Measurements from ENCODE around the gene SEC22C. TPM values are rescaled to one million over a fixed set of nuclear protein-coding genes. Genes with fewer than 3 reads are reported as not detected.

SEC22C gene
- polyA plus RNA-seq, 1 donor from 2014 or later = 93.6 TPM

DNA sequence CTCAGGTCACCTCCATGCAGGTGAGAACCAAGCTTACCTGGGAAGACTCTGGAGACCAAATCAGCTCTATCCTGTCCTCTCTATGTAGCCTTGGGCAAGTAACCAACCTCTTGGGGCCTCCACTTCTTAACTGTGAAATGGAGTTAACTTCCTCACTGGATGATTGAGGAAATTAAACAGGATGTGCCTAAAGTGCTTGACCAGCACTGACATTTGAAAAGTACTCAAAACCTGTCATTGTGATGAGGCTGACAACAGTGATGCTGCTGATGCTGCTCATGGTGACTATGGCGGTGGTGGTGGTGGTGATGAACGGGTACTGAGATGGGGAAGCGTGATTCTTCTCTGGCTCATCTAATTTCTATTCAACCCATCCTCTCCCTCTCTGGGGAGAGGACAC lies 57.0 kb downstream of the SEC22C start:
- Histone ChIP-seq H3K9me3 (ENCODE audit: low read length) (no peaks in the 10 kb centered on the region), H3K4me3 (ENCODE audit: low read length) (no peak overlapping the region), H3F3A (ENCODE audit: insufficient read depth, low read length, poor library complexity, severe bottlenecking) (no peaks in the 10 kb centered on the region), H4K20me1 (ENCODE audit: insufficient read depth) (no peaks in the 10 kb centered on the region), H3K79me2 (replicated peaks; ENCODE audit: insufficient read depth, low read length) (no peaks in the 10 kb centered on the region), H3K36me3 (ENCODE audit: insufficient read depth, low read length) (no peaks in the 10 kb centered on the region), H3K27ac (ENCODE audit: low read length) (no peak overlapping the region), H3K9me2 (ENCODE audit: insufficient read depth, low read length) (no peaks in the 10 kb centered on the region), H3K4me2 (ENCODE audit: low read length) (no peak overlapping the region), H3K9ac (ENCODE audit: low read length) (no peak overlapping the region), H2AFZ (ENCODE audit: low read depth, low read length) (no peak overlapping the region), H3K27me3 (ENCODE audit: insufficient read depth, low read depth, low read length) (no peaks in the 10 kb centered on the region)
- no peak for TF ChIP-seq CTCF (IDR thresholded peaks at IDR 0.05; ENCODE audit: poor library complexity, severe bottlenecking)

DNA sequence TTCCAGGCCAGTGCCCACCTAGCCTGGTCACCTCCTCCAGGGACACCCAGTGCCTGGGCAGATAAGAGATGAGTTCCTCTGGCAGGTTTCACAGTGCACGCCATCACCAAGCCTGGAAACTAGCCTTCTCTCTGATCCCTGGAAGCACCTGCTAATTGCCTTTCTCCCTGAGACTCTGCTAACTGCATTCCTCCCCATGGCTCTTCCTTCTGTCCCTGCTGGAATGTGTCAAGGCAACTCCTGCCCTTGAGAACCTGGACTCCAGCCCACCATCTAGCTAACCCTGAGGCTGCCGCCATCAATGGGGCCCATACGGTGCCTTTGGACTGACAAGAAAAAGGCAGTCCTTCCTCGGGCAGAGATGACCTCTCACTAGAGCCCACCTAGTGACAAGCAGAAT lies 60.9 kb downstream of the SEC22C start:
- Histone ChIP-seq H3K9me2 (ENCODE audit: insufficient read depth, low read length) (no peaks in the 10 kb centered on the region), H4K20me1 (ENCODE audit: insufficient read depth) (no peaks in the 10 kb centered on the region), H3K79me2 (replicated peaks; ENCODE audit: insufficient read depth, low read length) (no peaks in the 10 kb centered on the region), H3K27me3 (ENCODE audit: insufficient read depth, low read depth, low read length) (no peaks in the 10 kb centered on the region), H3K9ac (ENCODE audit: low read length) (no peak overlapping the region), H3F3A (ENCODE audit: insufficient read depth, low read length, poor library complexity, severe bottlenecking) (no peaks in the 10 kb centered on the region), H3K4me3 (ENCODE audit: low read length) (no peak overlapping the region), H3K36me3 (ENCODE audit: insufficient read depth, low read length) (no peaks in the 10 kb centered on the region), H2AFZ (ENCODE audit: low read depth, low read length) (no peak overlapping the region), H3K9me3 (ENCODE audit: low read length) (no peaks in the 10 kb centered on the region), H3K4me2 (ENCODE audit: low read length) (no peak overlapping the region), H3K27ac (ENCODE audit: low read length) (no peak overlapping the region)
- no peak for TF ChIP-seq TAF1 (IDR thresholded peaks at IDR 0.05; ENCODE audit: low read depth)
- no peak for TF ChIP-seq EZH2 (IDR thresholded peaks at IDR 0.05; ENCODE audit: borderline replicate concordance, insufficient read depth, low read length, poor library complexity, severe bottlenecking)
- TF ChIP-seq CTCF (IDR thresholded peaks at IDR 0.05; ENCODE audit: poor library complexity, severe bottlenecking) = no peak
- TF ChIP-seq POLR2AphosphoS5 (IDR thresholded peaks at IDR 0.05) = no peak
- no peak for TF ChIP-seq MXI1 (conservative IDR thresholded peaks at IDR 0.05; ENCODE audit: poor library complexity, severe bottlenecking)

GRCh38 chr3:42520336-42520735 lies 61.4 kb downstream of the SEC22C start:
- Histone ChIP-seq H3K9me3 (ENCODE audit: low read length) (no peaks in the 10 kb centered on the region), H3K36me3 (ENCODE audit: insufficient read depth, low read length) (no peaks in the 10 kb centered on the region)

More at GRCh38 chr3:42520336-42520735, 61.4 kb downstream of the SEC22C start:
- Histone ChIP-seq H3K27ac (ENCODE audit: low read length) (no peak overlapping the region), H3K4me2 (ENCODE audit: low read length) (no peak overlapping the region), H3K27me3 (ENCODE audit: insufficient read depth, low read depth, low read length) (no peaks in the 10 kb centered on the region), H3K9me2 (ENCODE audit: insufficient read depth, low read length) (no peaks in the 10 kb centered on the region), H2AFZ (ENCODE audit: low read depth, low read length) (no peak overlapping the region), H3K9ac (ENCODE audit: low read length) (no peak overlapping the region), H3K79me2 (replicated peaks; ENCODE audit: insufficient read depth, low read length) (no peaks in the 10 kb centered on the region), H4K20me1 (ENCODE audit: insufficient read depth) (no peaks in the 10 kb centered on the region), H3K4me3 (ENCODE audit: low read length) (no peak overlapping the region), H3F3A (ENCODE audit: insufficient read depth, low read length, poor library complexity, severe bottlenecking) (no peaks in the 10 kb centered on the region)
- no peak for TF ChIP-seq SMC3 (conservative IDR thresholded peaks at IDR 0.05; ENCODE audit: poor library complexity)
- TF ChIP-seq EP300 (conservative IDR thresholded peaks at IDR 0.05; ENCODE audit: poor library complexity, severe bottlenecking) = no peak
- no peak for TF ChIP-seq RAD21 (conservative IDR thresholded peaks at IDR 0.05)
- TF ChIP-seq POLR2AphosphoS5 (IDR thresholded peaks at IDR 0.05) = no peak
- TF ChIP-seq EZH2 (IDR thresholded peaks at IDR 0.05; ENCODE audit: borderline replicate concordance, insufficient read depth, low read length, poor library complexity, severe bottlenecking) = no peak
- TF ChIP-seq TAF1 (IDR thresholded peaks at IDR 0.05; ENCODE audit: low read depth) = no peak
- TF ChIP-seq CTCF (IDR thresholded peaks at IDR 0.05; ENCODE audit: poor library complexity, severe bottlenecking) = no peak
